GM18502 (cell line): Measurements from ENCODE around the gene NRXN2.

Source experiments
- ATAC-seq: cut with Tn5 transposase; IDR thresholded peaks from one replicate; pipeline ENCODE4 v1.9.1; 2021; ENCODE audit warnings: mild to moderate bottlenecking; ENCODE audit not compliant: unreplicated experiment, poor library complexity

Gene NRXN2

DNA sequence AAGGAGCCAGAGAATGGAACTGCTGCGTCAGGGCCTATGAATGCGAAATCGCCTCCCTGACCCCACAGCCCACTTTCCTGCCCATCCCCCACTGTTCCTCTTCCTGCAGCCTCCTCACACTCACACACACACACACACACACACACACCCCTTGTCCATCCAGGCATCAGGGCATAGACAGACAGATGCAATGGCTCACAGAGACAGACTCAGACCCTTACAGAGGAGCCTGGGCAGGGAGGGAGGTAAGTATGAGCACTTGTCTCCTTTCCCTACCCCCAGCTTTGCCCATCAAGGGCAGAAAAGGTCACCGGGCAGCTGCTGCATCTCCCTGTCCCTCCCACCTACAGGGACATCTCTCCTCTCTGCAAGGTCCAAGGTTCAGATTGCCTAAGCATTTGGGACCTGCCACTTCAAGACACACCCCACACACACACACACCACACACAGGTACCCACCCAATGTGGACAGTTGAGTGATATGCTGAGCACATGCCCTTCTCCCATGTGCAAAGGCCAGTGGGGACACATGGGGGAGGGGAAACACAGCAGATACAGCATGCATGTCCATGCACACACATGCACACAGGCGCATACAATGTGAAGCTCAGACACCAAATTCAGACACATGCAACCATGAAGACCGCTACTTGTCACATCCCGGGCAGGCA is 2.0 kb upstream of the NRXN2 start:
- no peak for ATAC-seq

DNA sequence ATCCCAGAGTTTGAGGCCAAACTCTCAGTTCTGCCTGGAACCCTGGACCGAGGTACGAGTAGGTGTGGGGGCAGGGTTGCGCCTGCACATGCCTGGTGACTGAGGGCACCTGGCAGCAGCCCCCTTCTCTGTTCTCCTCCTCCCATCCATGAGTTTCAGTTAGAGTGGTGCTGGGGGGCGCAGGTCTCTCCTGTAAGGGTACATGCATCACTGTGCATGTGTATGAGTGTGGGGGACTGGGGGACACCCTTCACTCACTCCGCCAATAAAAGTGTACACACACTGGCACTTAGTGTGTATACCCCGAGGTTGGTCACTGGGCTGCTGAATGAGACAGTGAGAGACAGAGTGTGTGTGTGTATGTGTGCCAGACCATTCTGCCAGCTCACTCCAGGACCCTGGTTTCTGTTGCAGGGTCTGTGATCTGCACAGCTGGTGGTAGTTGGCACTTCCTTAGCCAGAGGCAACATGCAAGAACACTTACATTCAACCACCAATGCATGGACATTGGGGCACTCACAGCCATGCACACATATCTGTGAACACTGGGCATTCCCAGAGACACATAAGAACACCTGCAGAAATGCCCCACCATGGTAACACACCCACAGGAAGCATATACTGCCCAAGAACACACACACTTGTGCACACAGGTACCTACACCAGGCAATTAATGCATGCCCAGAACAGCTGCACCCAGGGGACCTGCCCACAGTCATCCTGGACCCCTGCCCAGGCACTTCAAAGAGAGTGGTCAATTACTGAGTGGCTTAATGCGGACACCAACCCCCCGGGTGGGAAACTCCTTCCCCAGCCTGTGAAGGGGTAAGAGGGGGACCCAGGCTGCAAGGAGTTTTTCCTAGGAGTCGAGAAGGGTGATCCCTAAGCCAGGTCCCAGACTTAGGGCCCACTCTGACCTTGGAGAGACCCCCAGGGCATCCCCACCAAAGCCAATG is 1.2 kb upstream of the NRXN2 start:
- no peak for ATAC-seq

DNA sequence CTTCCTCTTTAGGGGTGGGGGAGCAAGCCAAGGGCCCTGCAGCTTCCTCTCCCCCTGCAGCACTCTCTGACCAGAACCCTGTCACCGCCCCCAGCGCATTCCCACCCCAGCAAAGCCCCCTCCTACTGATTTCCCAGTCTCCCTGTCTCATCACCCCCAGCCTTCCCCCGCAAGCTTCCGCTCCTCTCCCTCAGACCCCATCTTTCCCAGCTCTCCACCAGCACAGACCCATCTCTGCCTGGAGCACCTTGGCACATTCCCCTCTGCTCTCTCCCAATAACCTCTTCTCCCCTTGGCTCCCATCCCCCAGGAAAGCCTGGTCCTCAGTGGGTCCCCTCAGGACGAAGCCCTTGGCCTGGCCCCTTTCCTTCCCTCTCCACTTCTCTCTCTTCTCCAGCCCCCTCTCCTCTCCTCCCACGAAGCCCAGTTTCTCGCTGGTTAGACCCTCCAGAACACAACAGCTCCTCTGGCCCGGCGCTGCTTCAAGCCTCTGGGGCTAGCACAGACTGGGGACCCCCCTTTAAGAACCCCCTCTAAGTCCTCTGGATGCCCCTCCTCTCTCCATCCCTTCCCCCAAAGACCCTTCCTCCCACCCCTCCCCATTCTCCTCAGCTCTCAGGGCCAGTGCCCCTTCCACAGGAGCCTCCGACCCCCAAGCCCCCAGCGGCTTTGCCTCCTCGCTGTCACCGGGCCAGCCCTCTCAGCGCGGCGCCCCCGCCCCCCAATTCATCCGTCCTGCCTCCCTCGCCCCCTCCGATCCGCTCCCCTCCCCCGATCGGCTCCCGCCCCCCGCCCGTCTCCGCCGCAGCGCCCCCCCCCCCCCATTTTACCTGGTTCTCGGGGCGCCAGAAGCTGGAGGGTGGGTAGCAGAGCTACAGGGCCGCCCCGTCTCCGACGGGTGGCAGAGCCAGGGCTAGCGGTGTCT is 594 bp downstream of the NRXN2 start:
- ATAC-seq = no peak

DNA sequence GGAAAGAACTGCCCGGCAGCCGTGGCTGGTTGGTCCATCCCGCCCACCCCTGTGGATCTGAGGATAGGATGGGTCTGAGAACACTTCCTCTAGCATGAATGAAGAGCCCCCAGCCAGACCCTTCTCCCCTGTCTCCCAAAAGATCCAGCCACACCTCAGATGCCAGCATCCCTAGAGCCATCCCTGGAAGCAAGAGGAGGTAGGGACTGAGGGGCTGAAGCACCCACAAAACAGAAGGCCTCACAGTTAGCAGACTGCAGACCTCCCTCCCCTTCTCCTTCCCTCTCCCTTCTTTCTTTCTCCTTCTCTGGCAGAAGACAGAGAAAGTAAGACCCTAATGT is 1.7 kb downstream of the NRXN2 start:
- ATAC-seq = no peak

DNA sequence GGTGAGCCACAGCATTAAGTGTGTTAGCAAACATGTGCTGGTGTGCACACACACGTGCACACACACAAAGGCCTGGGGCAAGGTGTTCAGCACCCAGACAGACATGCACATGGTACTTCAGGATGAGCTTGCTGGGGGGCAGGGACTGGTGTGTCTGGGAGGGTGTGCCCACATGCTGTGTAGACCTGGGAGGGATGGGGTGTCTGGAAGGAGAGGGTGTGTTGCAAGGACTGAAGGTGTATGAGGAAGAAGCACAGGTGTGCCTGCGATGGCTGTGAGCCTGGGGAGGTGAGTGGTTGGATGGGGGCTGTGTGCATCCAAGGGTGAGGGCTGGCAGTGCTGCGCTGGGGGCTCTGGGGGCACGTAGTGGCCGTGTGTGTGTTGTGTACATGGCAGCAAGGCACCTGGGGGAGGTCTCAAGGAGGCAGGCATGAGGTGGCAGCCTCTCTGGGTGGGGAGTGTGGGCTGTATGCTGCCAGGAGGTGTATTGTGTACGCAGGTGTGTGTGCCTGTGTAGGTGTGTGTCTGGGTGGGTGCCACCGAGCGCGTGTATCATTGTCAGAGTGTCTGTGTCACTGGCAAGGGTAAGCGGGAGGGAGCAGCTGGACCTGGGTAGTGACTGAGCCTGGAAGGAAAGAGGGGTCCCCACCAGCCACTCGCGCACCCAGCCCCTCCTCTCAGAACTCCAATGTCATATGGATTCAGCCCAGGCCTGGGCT is 2.2 kb downstream of the NRXN2 start:
- no peak for ATAC-seq

DNA sequence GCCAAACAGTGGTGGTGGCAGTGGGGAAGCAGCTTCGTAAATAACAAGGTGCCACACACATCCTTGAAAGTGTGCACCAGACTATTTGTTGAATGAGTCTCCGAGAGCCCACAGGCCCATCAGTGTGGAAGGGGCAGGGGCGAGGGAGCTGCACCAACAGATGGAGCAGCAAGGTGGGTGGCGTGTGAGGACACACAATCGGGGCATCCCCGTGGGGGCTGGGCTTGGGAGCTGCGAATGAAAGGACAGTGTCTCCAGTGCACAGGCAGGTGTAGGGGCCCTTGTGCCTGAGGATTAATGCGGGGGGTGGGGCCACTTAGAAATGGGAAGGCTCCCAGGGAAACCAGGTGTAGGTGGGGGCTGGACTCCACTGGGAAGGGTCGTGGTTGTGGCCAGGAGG is 2.8 kb downstream of the NRXN2 start:
- ATAC-seq = no peak

DNA sequence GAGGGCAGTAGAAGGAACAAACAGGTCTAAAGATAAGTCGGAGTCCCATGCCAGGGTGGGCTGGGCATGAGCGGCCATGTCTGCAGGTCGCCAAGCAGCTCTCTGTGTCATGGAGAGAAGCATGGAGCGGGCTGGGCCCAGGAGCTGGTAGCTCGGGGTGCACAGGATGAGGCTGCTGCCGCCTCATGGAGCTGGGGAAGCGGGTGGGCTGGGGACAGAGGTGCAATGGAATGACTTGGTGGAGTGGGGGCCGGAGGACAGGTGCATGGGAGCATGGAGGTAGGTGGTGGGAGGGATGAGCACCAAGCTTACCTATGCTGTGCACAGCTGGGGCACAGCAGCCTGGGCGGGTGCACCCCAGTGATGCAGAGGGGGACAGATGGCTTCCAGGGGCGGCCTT is 3.6 kb downstream of the NRXN2 start:
- no peak for ATAC-seq

DNA sequence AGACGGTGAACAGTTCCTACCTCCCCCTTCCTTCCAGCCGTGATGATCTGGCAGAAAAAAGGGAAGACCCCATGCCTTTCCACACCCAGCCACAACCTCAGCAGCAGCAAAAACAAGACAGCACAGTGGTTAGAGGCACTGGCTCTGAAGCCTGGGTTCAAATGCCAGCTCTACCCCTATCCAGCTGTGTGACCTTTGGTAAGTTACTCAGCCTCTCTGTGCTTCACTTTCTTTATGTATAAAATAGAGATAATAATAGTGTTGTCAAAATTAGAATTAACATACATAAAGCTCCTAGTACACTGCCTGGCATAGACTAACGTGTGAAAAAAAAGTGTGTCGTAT is 4.2 kb downstream of the NRXN2 start:
- no peak for ATAC-seq

DNA sequence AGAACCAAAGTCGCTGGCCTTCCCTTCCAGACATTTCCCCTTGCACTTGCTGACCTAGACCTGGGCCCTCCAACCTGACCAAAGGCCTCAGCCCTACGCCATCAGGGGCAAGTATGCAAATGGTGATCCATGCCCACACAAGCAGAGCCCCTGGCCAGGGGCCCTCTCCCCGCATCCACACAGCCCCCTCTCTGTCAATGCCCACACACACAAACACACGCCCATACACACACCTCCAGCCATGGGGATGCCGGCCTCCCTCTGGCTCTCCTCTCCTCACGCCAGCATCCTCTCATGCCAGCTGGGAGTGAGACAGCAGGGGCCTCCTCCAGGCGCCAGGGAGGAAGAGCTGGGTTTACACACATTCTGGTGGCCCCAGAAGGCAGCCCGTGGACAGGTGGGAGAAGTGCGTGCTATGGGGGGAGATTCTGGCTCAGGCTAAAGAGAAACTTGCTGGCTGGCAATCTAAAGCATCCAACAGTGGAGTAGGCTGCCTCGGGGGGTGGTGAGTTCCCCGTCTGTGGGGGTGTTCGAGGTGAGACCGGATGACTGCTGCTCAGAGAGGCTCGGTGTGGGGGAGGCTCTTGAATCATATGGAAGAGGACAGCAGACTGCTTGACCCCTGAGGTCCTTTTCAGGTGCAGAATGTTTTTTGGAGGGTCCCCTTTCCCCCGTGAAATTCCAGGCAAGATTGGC is 4.8 kb downstream of the NRXN2 start:
- no peak for ATAC-seq

DNA sequence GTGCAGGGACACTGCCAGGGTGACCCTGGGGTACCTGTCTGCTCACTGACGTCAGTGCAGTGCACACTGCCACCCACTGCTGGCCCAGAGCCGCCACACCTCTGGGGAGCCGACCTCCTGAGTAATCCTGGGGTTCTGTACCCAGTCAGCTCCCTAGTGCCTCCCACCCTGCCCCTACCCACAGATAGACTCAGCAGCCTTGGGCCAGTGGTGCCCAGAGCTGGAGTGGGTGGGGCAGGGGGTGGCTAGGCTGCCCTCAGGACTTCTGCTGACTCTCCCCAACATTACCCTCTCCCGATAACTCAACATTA is 5.8 kb downstream of the NRXN2 start:
- ATAC-seq = no peak

DNA sequence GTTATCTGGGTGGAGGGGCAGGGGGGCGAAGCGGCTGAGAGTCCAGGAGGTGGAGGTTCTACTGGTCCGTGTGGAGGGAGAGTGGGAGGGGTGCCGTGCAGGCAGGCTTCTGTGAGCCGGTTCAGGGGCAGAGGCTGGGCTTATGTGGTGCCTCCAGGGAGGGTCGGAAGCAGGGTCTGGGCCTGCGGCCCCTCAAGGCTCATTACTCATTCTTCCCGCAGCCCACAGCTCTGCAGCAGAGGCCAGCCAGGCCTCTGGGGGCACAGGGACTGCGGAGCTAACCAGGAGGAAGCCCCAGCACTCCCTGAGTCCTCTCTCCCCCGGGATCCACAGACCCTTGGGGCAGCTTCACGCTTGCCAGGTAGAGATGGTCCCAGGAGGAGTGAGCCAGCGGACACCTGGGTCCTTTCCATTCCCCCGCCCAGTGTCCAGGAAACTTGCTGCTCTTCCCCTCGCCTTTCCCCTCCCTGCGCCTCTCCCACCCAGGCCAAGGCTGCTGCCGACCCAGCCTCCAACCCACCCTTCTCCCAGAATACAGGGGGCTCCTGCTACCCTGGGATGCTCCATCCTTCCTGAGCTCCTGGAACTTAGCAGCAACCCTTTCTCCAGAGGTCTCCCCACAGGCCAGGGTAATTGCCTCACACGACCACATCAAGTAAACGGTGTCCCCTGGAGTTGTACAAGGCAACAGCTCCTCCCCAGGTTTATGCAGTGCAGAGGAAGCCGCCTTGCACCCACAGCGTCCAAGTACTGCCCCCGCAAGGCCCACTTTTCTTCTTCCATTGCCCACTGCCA is 6.3 kb downstream of the NRXN2 start:
- no peak for ATAC-seq

DNA sequence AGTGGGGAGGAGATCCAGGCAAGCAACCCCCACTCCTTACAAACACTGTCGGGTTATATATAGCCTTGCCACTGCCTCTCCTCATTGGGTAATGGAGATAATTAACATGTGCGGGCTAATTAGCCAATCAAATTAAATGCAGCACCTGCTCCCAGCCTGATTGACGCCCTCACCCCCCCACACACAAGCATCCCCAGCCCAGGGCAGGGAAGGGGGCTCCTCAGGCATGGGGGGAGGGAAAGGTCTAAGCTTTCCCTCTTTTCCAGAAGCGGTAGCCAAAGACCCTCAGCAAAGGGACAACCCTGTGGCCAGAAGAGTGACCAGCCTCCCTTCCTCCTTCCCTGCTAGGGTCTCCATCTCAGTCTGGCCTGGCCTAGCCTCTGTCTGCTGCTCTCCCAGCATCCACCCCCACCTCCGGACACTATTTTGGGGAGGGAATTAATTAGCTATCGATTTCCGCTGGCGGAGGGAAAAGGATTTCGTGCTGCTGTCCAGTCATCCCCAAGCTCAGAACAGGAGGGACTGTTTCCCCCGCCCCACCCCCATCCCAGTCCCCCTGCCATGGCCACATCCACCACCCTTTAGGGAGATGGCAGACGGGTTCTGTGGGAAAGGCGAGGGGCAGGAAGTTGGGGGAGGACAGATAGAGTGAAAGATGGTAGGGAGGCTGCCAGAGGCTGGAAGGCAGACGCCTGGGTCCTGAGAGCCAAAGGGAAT is 7.1 kb downstream of the NRXN2 start:
- no peak for ATAC-seq

DNA sequence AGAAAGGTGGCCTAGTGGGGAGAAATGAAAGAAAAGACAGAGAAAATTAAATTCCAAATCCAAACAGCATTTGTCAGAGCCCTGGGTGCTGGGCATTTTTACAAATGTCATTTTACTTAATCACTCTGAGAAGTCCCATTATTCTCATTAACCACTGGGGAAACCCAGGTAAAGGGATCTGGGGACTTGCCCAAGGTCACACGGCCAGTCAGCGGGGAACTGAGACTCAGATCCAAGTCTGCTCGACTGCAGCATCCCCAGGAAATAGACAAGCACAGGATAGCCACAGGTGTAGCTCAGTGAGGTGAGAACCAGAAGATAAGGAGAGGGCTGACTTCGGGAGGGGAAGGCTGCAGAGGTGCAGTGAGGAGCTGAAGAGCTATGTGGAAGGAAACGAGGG is 7.9 kb downstream of the NRXN2 start:
- ATAC-seq = no peak

DNA sequence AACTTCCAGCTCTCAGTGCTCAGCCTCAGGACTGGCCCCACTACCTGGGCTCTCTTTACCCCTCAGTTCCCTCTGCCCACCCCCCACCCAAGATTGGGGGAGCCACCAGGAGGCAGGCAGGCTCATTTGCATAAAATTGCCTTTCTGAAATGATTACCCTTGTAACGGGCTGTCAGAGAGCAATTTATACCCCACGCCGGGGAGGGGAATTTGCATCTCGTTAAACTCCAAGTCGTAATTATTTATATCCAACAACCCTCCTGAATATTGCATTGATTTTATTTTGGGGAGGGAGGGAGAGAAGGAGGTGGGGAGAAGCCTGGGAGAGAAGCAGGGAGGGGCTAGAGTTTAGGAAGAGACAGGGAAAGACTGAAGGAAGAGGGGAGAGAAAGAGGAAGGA is 8.3 kb downstream of the NRXN2 start:
- no peak for ATAC-seq

DNA sequence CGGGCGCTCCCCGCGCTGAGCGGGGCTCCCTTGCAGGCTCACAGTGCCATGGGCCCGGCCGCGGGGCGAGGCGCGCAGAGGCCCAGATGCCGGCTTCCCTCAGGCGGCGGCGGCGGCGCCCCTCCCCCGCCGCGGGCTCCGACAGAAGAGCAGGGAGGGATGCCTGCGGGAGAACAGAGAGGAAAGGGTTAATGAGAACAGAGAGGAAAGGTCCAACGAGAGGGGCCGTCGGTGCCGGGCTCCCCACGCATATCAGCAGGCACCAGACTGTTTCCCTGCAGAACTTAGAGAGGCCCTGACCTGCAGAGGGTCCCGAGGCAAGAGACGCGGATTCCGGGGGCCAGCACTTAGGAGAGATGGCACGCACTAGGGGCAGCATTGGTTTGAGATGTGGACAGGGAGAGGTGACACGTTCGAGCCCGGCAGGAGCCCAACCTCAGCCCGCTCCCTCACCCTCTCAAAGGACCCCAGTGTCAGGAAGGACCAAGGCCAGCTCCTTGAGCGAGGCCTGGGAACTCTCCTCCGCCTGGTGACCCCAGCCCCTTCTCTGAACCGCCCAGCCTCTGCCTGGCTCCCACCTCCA is 9.1 kb downstream of the NRXN2 start:
- ATAC-seq = no peak

DNA sequence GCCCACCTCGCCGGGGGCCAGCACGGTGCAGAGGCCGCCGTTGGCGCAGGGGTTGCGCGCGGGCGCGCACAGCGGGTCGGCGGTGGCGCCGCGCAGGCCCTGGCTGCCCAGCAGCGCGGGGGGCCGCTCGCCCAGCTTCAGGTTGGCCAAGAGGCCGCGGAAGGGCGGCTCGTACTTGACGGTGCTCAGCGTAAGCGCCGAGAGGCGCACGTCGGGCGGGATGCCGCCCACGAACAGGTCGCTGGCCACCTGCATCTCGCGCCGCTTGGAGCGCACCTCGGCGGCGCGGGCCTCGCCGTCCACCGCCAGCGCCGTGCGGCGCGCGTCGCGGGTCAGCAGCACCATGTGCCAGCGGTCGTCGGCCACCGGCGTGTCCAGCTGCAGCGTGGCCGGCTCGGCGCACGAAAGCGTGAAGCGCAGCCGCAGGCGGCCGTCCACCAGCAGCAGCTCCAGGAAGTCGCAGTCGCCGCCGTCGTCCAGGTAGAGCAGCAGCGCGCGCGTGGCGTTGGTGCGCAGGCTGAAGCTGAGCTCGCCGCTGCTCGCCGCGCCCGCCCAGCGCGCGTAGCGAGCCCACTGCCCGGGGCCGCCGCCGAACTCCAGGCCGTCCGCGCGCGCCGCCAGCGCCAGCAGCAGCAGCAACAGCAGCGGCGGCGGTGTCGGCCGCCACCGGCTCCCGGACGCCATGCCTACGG is 9.8 kb downstream of the NRXN2 start:
- no peak for ATAC-seq

DNA sequence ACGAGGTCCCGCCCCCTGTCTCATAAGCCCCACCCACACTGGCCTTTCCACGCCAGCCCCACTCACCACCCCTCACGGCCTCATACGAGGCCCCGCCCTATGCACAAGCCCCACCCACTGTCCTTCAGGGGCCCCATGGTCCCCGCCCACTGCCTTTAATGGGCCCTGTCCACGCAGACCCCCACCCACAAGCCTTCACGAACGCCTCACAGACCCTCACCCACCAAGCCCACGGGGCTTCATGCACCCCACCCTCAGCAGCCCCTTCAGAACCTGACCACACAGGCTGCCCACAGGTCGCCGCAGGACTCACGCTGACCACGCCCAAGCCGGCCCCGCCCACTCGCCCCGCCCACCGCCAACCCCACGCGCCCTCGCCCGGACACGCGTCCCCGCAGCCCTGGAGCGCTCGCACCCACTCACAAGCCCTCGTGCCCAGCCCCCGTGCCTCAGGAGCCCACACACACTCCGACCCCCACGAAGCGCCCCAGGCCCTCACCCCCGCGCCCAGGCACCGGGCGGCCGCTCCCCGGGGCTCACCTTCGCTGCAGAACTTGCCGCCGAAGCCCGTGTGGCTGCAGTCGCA is 10.5 kb downstream of the NRXN2 start:
- no peak for ATAC-seq
